ENCODE data around the gene DAB2IP. TPM values are rescaled to one million over a fixed set of nuclear protein-coding genes. Genes with fewer than 3 reads are reported as not detected.

The DAB2IP gene
- total RNA-seq, 1 experiment from 2014 or later, result 31.0 TPM

- no peak overlapping the region for H3K9ac ChIP-seq (ENCODE audit: low read length)
- no peak for DNase-seq (ENCODE audit: low read depth, low spot score)
- no peaks in the 10 kb centered on the region for H3K9me3 ChIP-seq (ENCODE audit: control insufficient read depth in 1 of 2, insufficient read depth in 1 of 2, low read depth in 1 of 2, low read length in 2 of 2)
- ChIA-PET POLR2A (no interaction called here), RAD21 (ENCODE audit: low non-redundant PET in 1 of 2, low total read pairs in 2 of 2, uncharacterized antibody in 2 of 2, unreplicated experiment in 2 of 2) (no interaction called here), CTCF (no interaction called here)
- TF ChIP-seq POLR2AphosphoS5 (IDR thresholded peaks at IDR 0.05; ENCODE audit: low read depth, low read length) (no peak), EZH2 (IDR thresholded peaks at IDR 0.05) (no peak), ELF1 (IDR thresholded peaks at IDR 0.05; ENCODE audit: borderline replicate concordance, low read depth) (no peak), ZBTB33 (IDR thresholded peaks at IDR 0.05; ENCODE audit: extremely low read depth, insufficient replicate concordance, low read length) (no peak)
- H3K4me3 ChIP-seq (replicated peaks in 1 of 2; ENCODE audit: low read depth in 1 of 2, low read length in 2 of 2), result no peak overlapping the region
- no peaks in the 10 kb centered on the region for H3K4me1 ChIP-seq (ENCODE audit: control insufficient read depth in 1 of 2, insufficient read depth in 2 of 2, low read length in 2 of 2)
- no peak for ATAC-seq
- no peak overlapping the region for H3K27ac ChIP-seq (ENCODE audit: low read depth, low read length)
- no peak overlapping the region for H2AFZ ChIP-seq (ENCODE audit: low read depth, low read length, poor library complexity, severe bottlenecking)
- no peaks in the 10 kb centered on the region for H3K79me2 ChIP-seq (ENCODE audit: insufficient read depth, low read length)
- no TSS peak for BruUV-seq (replicated peaks)
- intact Hi-C loops (cut with micrococcal nuclease), result no loop called here
- H3K9me2 ChIP-seq (ENCODE audit: insufficient read depth), result no peaks in the 10 kb centered on the region
- no peak overlapping the region for H3K4me2 ChIP-seq (ENCODE audit: low read length)
- H3K36me3 ChIP-seq (ENCODE audit: control insufficient read depth in 1 of 2, insufficient read depth in 2 of 2, low read length in 2 of 2), result no peaks in the 10 kb centered on the region
- H4K20me1 ChIP-seq (ENCODE audit: insufficient read depth), result no peaks in the 10 kb centered on the region
- peaks cover 20% of the 10 kb centered on the region for H3K27me3 ChIP-seq (ENCODE audit: insufficient read depth, low read length)
Observed at GRCh38 chr9:121801579-121801978, 150.1 kb downstream of the DAB2IP start.

- H3K4me3 ChIP-seq (replicated peaks in 1 of 2; ENCODE audit: low read depth in 1 of 2, low read length in 2 of 2), result no peak overlapping the region
- no peaks in the 10 kb centered on the region for H3K4me1 ChIP-seq (ENCODE audit: control insufficient read depth in 1 of 2, insufficient read depth in 2 of 2, low read length in 2 of 2)
- no TSS peak for BruUV-seq (replicated peaks)
- TF ChIP-seq MAX (IDR thresholded peaks at IDR 0.05) (no peak), ZFX (IDR thresholded peaks at IDR 0.05) (no peak), ZNF274 (IDR thresholded peaks at IDR 0.05; ENCODE audit: low read depth, low read length) (no peak), SRF (IDR thresholded peaks at IDR 0.05; ENCODE audit: low read depth) (no peak), ATF3 (IDR thresholded peaks at IDR 0.05) (no peak), SP1 (IDR thresholded peaks at IDR 0.05; ENCODE audit: low read depth) (no peak), CTCF (IDR thresholded peaks at IDR 0.05 in 2 of 3, conservative IDR thresholded peaks at IDR 0.05 in 1 of 3; ENCODE audit: borderline replicate concordance in 1 of 3, insufficient read depth in 1 of 3, low read depth in 2 of 3, low read length in 2 of 3) (no peak), YY1 (IDR thresholded peaks at IDR 0.05; ENCODE audit: extremely low read depth, insufficient replicate concordance, low read depth, low read length) (no peak), SIN3A (IDR thresholded peaks at IDR 0.05; ENCODE audit: low read depth) (no peak), FOSL1 (IDR thresholded peaks at IDR 0.05; ENCODE audit: low read depth) (no peak), RAD21 (IDR thresholded peaks at IDR 0.05; ENCODE audit: low read depth) (no peak), POLR2AphosphoS5 (IDR thresholded peaks at IDR 0.05; ENCODE audit: low read depth, low read length) (no peak)
Observed at GRCh38 chr9:121802753-121803152, 151.3 kb downstream of the DAB2IP start.

More at GRCh38 chr9:121802753-121803152, 151.3 kb downstream of the DAB2IP start:
- H3K9me3 ChIP-seq (ENCODE audit: control insufficient read depth in 1 of 2, insufficient read depth in 1 of 2, low read depth in 1 of 2, low read length in 2 of 2), result no peaks in the 10 kb centered on the region
- no peak overlapping the region for H3K9ac ChIP-seq (ENCODE audit: low read length)
- H3K79me2 ChIP-seq (ENCODE audit: insufficient read depth, low read length), result no peaks in the 10 kb centered on the region
- peaks cover 20% of the 10 kb centered on the region for H3K27me3 ChIP-seq (ENCODE audit: insufficient read depth, low read length)
- no peak overlapping the region for H3K4me2 ChIP-seq (ENCODE audit: low read length)
- ATAC-seq (no peak), DNase-seq (ENCODE audit: low read depth, low spot score) (no peak)
- ChIA-PET POLR2A (no interaction called here), RAD21 (ENCODE audit: low non-redundant PET in 1 of 2, low total read pairs in 2 of 2, uncharacterized antibody in 2 of 2, unreplicated experiment in 2 of 2) (no interaction called here), CTCF (no interaction called here)
- H2AFZ ChIP-seq (ENCODE audit: low read depth, low read length, poor library complexity, severe bottlenecking), result no peak overlapping the region
- H4K20me1 ChIP-seq (ENCODE audit: insufficient read depth), result no peaks in the 10 kb centered on the region
- no peaks in the 10 kb centered on the region for H3K9me2 ChIP-seq (ENCODE audit: insufficient read depth)
- H3K27ac ChIP-seq (ENCODE audit: low read depth, low read length), result no peak overlapping the region
- H3K36me3 ChIP-seq (ENCODE audit: control insufficient read depth in 1 of 2, insufficient read depth in 2 of 2, low read length in 2 of 2), result no peaks in the 10 kb centered on the region
- intact Hi-C loops (cut with micrococcal nuclease), result no loop called here

Measured in HCT116 (cell line).